GM19324 (cell line): ENCODE data around the gene GALNT9.

Source experiments
- ATAC-seq: cut with Tn5 transposase; IDR thresholded peaks from one replicate; pipeline ENCODE4 v1.9.1; 2021; ENCODE audit warnings: mild to moderate bottlenecking, moderate library complexity; ENCODE audit not compliant: unreplicated experiment, low FRiP score

Gene GALNT9

DNA sequence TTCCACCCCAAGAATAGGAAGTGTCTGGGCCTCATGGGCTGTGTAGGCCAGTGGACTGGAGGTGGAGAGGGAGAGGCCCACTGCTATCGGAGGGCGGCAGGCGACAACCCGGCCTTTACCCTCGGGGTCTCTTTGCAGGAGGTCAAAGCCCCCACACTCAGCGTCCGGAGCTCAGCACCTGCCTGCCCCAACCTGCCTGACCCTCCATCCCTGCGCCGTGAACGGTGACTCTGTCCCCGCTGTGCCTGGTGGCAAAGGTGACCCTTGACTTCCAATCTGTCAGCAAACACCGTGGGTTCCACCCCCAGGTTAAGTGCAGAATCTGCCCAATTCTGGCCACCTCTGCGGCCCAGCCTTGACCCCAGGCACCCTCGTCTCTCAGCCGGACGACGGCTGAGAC is 15.7 kb upstream of the GALNT9 start:
- ATAC-seq, result no peak

DNA sequence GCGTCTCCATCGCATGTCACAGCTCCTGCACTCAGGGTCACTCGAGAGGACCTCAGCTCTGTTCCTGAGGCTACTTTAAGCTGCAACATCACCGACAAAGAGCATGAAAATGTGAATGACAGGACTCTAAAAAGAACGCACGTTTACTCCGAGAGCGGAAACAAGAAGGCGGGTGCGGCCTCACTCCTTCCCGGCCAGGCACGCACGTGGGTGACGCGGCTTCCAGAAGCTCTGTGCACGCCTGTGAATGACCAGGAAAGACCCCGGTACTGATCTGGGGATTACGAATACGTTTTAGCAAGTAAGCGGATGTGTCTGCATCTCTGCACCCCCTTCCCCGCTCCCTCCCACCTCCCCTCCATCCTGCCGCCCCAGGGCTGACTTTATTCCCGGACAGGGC is 15.2 kb upstream of the GALNT9 start:
- no peak for ATAC-seq

GRCh38 chr12:132344181-132344580 is 14.8 kb upstream of the GALNT9 start:
- no peak for ATAC-seq

GRCh38 chr12:132343294-132344004 is 14.1 kb upstream of the GALNT9 start:
- ATAC-seq, result no peak

DNA sequence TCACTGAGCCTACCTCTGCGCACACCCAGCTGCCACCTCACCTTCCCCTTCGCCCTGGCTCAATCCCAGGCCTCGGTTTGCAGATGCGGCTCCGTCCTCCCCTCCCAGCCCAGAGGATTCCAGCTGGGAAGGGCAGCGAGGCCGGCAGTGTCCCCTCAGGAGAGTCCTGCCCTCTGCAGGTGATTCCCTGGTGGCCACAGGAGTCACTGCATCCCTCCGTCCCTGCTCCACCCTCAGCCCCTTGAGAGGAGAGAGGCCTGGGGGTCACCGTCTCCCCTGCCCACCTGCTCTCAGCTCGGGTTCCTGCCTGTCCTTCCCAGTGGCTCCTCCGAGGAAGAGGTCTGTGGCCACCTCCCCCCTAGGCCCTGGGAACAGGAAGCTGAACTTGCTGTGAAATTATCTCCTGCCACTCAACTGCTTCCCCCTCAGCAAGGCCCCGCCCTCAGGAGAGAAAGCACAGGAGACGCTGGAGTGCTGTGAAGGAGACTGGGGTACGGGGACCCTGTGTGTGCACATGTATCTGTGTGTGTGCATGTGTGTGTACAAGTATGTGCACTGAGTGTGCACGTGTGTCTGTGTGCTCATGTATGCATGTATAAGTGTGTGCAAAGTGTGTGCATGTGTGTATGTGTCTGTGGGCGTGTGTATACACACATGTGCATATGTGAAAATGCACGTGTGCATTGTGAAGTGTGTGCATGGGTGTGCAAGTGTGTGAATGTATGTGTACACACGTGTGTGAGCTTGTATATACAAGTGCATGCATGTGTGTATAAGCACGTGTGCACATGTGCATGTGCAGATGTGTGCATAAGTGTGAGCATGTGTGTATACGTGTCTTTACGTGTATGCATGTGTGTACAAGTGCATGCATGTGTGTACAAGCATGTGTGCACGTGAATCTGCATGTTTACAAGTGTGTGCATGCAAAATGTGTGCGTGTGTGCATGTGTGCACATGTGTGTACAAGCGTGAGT is 13.2 kb upstream of the GALNT9 start:
- no peak for ATAC-seq

DNA sequence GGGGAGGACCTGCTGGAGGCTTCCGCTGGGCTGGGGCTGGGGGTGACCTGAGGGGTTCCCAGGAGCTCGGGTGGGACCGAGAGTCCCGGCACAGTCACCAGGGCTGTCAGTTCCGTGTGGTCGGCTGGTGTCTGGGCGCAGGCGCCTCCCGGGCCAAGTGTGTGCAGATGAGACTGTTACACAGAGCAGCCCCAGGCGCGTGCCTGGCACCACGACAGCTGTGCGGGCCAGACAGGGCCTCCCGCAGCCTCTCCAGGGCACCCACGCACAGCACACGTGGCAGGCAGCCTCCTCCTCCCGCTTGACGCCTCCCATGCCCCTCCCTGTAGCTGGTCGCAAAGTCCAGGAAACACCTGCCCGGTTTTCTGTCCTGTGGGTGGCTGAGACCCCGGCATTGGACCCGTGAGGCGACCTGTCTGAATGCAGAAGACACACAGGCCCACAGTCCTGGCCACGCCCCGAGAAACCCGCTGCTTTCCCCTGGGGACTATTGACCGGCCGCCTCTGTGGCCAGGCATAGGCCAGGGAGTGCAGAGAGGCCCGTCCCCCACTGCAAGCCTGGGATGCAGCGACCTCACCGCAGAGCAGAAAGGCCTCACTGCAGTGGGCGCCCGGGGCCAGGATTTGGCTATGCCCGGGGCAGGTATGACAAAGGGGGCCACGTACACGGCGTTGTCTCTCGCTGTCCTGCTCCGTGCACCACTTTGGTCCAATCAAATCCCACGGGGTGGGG is 12.1 kb upstream of the GALNT9 start:
- no peak for ATAC-seq

DNA sequence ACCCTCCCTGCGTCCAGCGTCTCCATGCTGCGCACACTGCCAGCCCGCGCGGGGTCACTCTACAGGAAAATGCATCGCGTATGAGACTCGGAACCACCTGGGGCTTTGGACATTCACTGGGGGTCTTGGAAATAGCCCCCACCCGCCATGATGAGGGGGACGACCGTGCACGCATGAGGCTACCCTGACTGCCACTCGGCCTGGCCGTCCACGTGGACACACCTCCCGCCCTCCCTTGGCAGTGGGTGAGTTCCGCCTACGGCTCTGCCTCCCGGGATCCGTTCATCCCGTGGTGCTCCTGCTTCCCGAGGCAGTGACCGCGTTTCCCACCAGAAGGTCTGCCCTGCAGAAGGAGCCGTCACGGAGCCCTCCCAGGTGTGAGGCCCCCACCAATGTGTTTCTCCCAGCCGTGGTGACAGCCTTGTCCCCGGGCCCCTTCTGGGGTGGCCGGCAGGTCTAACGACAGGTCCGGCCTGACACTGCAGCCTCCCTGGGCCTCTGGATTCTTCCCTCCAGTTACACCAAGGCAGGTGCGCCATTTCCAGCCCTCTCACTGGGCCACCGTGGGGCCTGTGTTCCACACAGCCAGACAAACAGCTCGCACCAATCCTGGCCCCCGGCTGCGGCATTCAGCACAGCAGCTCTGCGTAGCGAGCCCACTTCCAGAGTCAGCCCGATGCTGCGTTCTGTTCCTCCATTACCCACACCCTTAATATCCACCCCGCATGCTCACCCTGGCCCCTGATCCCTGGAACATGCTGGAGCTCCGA is 11.1 kb upstream of the GALNT9 start:
- no peak for ATAC-seq

DNA sequence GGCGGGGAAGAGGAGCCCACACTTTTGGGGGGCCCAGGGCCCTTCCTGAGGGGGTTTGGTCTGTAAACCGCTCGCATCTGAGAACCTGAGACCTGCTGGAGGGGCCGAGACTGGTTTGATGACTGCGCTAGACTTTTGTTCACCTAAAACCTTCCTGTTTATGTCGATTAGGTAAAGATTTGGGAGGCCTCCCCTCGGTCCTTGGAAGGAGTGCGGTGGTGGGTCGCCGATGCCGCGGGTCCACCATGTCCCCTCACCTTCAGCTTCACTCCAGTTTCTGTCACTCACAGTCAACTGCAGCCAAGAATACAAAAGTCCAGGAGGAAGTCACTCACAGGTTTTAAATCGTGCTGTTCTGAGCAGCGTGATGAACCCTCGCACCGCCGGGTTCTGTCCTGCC is 10.5 kb upstream of the GALNT9 start:
- ATAC-seq, result no peak

DNA sequence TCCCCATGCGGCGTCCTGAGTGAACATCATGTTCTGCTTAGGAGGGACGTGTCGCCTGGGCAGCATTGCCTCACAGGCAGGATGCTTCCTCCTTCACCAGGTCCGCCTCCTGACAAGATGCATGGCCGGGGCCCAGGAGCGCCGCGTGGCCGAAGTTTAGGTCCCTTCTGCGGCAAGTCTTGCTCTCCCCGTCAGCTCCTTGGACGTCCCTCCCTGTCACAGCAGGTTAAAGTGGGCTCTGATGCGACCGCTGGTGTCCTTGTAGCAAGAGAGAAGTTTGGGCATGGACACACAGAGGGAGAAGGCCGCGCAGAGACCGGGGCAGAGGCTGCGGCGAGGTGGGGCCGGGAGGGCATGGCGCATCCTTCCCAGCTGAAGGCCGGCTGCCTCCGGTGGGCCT is 9.4 kb upstream of the GALNT9 start:
- no peak for ATAC-seq

- no peak for ATAC-seq
These were observed 8.9 kb upstream of the GALNT9 start for GRCh38 chr12:132338311-132338710.

DNA sequence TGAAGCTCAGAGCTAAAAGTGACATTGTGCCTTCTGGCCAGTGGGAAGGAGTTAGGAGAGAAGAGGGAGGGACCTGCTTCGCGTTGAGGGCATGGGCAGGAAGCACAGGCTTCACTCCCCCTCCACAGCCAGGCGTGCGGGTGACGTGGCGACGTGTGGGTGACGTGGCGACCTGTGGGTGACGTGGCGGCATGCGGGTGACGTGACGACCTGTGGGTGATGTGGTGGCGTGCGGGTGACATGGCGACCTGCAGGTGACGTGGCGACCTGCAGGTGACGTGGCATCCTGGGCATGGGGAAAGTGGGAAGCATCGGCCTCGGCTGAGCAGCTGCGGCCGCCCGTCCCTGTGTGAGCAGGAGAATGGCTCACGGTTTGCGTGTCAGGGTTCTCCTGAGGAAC is 8.2 kb upstream of the GALNT9 start:
- ATAC-seq, result no peak

- ATAC-seq, result no peak
These were observed 7.3 kb upstream of the GALNT9 start for GRCh38 chr12:132336451-132337413.

DNA sequence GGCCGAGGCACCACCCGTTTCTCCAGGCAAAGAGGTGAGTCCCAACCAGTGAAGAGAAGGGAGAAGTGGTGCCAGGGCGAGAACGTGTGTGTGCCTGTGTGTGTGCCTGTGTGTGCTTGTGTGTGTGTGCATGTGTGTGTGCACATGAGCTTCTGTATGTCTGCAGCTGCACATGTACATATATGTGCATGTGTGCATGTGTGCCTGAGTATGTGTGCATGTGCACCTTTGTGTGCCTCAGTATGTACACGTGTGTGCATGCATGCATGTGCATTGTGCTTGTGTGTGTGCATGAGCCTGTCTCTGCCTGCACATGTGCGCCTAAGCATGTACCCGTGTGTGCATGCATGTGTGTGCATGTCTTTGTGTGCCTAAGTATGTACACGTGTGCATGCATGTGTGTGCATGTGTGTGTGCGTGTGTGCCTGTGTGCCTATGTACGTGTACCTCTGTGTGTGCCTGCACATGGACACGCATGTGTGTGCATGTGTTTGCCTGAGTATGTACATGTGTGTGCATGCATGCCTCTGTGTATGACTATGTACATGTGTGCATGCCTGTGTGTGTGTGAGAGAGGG is 5.9 kb upstream of the GALNT9 start:
- no peak for ATAC-seq

DNA sequence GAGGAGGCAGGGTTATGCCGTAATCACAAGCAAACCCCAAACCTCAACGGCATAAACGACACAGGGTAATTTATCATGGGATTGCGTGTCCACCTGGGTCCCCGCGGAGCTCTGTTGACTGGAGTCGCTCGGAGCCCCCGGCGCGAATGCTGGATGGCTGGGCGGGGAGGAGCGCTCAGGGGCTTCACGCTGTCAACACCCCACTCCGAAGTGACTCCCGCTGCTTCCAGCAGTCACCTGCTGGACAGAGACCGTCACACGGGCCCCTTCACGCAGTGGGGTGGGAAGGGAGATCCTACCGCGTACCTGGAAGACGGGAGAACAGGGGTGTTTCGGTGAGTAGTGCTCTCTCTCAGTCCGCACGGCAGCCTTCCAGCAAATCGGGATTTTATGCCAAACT is 4.4 kb upstream of the GALNT9 start:
- no peak for ATAC-seq

DNA sequence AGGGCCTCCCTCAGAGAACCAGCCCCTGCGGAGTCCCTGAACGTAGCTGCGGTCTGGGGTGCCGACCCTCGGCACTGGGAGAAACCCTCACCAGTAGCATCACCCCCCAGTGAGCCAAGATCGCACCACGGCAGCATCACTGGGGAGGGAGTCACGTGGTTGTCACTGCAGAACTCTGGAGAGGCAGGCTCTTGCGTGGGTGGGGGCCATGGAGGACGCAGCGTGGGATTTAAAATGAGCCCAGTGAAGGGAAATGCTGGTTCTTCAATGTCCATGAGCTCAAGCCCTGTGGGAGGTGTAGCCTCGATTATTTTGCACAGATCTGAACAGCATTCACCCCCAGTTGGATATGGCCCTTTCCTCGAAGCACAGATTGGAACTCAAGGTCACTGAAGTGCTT is 3.9 kb upstream of the GALNT9 start:
- ATAC-seq, result no peak

DNA sequence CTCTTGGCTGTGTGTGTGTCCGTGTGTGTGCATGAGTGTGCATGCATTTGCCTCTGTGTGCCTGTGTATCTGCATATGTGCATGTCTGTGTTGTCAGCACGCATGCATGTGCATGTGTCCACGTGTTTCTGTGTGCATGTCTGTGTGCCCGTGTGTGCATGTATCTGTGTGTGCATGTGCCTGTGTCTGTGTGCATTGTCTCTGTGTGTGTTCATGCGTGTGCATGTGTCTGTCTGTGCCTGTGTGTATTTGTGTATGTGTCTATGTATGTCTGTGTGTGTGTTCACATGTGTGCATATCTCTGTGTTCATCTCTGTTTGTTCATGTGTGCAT is 1.1 kb upstream of the GALNT9 start:
- no peak for ATAC-seq

GRCh38 chr12:132329720-132330548 is 545 bp upstream of the GALNT9 start:
- ATAC-seq, result no peak
